GM12875 (cell line): ENCODE measurements around the gene CCN2.

Source experiments
- H3K4me3 ChIP-seq: one replicate; pipeline ENCODE4 v1.5.1; 2011; ENCODE audit warnings: low read depth, low read length, control low read depth
- TF ChIP-seq, protein P1 (sequence below): IDR thresholded peaks from 2 replicates; pipeline ENCODE4 v1.5.1; 2011; ENCODE audit warnings: low read depth, mild to moderate bottlenecking, control low read depth, inconsistent platforms, low read length, moderate library complexity, borderline replicate concordance; ENCODE audit not compliant: insufficient read depth

Gene CCN2

DNA sequence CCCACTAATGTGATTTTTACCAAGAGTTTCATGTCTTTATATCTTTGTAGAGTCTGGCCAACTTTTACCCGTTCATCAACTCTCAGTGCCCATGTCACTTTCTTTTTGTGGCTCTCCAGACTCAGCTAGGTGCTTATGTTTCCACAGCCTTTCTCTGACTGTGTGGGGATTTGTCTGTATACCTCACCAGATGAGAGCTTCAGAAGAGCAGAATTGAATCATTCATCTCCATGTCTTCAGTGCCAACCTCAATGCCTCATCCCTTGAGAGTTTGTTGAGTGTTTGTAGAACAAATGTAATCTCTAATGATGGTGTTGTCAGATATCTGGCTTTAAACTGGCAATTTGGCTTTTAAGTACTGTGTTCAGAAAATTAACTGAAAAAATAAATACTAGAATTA is 16.8 kb upstream of the CCN2 start:
- H3K4me3 ChIP-seq = no peak overlapping the region
- TF ChIP-seq, protein P1, sequence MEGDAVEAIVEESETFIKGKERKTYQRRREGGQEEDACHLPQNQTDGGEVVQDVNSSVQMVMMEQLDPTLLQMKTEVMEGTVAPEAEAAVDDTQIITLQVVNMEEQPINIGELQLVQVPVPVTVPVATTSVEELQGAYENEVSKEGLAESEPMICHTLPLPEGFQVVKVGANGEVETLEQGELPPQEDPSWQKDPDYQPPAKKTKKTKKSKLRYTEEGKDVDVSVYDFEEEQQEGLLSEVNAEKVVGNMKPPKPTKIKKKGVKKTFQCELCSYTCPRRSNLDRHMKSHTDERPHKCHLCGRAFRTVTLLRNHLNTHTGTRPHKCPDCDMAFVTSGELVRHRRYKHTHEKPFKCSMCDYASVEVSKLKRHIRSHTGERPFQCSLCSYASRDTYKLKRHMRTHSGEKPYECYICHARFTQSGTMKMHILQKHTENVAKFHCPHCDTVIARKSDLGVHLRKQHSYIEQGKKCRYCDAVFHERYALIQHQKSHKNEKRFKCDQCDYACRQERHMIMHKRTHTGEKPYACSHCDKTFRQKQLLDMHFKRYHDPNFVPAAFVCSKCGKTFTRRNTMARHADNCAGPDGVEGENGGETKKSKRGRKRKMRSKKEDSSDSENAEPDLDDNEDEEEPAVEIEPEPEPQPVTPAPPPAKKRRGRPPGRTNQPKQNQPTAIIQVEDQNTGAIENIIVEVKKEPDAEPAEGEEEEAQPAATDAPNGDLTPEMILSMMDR = no peak

DNA sequence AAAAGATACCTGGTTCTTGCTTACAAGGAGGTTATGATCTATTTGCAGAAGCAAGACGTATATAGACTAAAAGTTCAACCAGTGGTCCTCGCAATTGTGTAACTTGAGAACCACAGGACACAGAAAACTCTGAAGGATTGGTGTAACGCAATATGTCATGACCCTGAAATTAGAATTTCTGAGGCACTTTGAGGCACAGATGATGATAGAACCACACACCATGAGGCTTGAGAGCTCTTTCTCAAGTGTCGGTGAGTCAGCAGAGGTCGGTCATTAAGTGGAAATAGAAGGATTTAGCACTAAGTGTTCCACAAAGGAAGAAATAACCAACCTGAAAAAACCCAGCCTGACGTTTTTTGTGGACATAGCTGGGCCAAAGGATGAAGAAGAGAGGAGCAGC is 15.3 kb upstream of the CCN2 start:
- TF ChIP-seq, protein P1 = no peak
- H3K4me3 ChIP-seq = no peak overlapping the region

DNA sequence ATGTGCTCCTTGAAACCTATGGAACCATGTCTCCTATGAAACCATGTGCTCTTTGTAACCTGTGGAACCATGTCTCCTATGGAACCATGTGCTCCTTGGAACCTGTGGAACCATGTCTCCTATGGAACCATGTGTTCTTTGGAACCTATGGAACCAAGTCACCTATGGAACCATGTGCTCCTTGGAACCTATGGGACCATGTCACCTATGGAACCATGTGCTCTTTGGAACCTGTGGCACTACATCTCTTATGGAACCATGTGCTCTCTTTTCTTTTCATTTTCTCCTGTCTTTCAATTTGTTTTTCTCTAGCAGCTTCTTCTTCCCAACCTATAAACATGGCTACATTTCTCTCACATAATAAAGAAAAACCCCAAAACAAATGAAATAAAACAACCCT is 11.9 kb upstream of the CCN2 start:
- H3K4me3 ChIP-seq = no peak overlapping the region
- TF ChIP-seq, protein P1 = no peak

DNA sequence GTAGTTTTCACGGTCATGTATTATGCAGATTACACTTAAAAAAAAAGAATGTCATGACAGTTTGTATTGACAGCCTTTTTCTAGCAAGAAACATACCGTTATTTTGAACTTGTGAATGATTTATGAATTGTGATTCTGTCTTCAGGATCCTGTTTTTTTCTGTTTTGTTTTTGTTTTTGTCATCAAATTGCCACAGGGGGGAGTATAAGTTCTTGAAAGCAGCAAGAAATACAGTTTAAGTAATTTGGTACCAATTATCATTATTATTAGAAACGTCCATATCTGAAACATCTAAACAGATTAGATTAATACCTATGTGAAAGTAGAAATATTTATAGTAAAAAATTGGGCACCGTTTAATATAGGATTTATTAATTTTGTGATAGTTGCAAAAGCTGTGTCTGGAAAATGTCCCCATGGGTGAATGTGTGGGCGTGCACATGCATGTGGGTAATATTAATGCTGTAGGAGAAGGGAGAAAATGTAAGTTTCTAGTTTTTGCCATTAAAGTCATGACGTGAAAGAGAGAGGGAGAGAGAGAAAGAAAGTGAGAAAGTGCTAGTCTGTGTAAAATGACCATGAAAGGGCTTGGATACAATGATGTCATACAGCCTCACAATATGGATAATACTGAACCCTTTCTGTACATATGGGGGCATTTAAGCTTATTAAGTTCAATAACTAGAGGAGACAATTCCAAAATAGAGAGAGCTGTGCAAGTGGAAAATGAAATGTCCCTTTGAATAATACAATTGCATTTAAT is 9.4 kb upstream of the CCN2 start:
- TF ChIP-seq, protein P1 = no peak
- no peak overlapping the region for H3K4me3 ChIP-seq

DNA sequence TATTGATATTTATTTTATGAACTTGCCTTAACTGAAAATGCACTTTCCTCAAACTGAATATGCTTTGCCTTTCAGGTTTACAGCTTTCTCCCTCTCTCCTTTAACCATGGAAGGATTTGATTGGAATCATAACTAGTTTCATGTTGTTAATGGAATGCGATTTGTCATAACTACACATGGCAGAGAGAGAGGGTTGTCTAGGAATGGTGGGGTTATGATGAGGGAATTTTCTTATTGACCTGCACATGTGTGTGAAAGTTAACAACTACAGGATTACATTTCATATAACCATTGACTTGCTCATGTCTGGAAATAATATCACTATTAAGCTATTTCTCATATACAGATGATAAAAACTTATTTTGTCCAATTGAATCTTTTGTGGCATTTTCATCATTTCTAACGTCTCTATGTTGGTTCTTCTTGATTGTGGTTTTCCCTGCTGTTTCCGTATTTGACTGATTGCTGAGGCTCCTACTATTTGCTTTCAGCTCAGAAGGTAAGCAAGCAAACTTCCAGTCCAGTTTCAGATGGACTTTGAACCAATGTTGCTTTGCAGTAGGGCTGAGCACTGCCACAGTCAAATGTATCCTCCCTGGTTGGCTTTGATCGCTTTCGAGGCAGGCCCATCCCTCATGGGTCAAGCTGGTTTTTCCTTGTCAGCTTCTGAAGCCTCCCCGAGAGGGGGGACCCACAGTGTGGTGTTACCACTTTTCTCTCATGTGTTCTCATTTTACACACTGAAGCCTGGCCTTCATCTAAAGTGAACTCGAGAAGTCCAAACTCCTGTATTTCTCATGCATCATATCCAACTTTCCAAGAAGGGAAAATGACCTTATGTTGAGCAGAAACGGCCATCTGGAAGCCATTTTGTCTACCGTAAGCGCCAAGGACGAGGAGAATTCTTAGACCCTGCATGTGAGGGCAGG is 7.6 kb upstream of the CCN2 start:
- TF ChIP-seq, protein P1 = no peak
- no peak overlapping the region for H3K4me3 ChIP-seq

DNA sequence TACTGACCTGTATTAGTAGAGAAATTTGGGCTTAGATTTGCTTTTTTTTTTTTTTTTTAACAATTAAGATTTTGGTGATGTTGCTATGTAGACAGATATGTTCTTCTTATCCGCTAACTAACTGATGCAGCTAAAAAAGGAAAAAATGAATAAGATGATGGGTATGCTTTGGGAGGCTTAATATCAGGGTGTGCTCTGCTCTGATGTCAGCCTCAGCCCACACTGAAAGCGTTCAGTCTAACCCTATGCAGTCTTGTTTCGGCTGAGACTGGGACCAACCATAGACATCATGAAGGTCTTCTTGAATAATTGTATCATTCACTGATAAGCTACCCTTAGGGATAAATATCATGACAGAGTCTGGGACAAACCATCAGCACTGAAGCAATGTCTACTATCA is 6.9 kb upstream of the CCN2 start:
- TF ChIP-seq, protein P1 = no peak
- no peak overlapping the region for H3K4me3 ChIP-seq
